ENCODE data around the gene MTG2.

MTG2 gene

GRCh38 chr20:62235777-62236157 lies 52.9 kb downstream of the MTG2 start:
- no peak for DNase-seq (ENCODE audit: low spot score)
- in situ Hi-C loops (cut with MboI; ENCODE audit: low pct_unique_long_range_greater_than_20kb, low sequenced_read_pairs, unreplicated experiment) = no loop called here
- TF ChIP-seq CTCF (IDR thresholded peaks at IDR 0.05; ENCODE audit: extremely low read depth, insufficient read depth, missing control alignments) = no peak

GRCh38 chr20:62236200-62236599 lies 53.4 kb downstream of the MTG2 start:
- no peak for DNase-seq (ENCODE audit: low spot score)
- in situ Hi-C loops (cut with MboI; ENCODE audit: low pct_unique_long_range_greater_than_20kb, low sequenced_read_pairs, unreplicated experiment) = no loop called here
- no peak for TF ChIP-seq CTCF (IDR thresholded peaks at IDR 0.05; ENCODE audit: extremely low read depth, insufficient read depth, missing control alignments)

GRCh38 chr20:62236766-62237513 lies 54.1 kb downstream of the MTG2 start:
- no peak for TF ChIP-seq CTCF (IDR thresholded peaks at IDR 0.05; ENCODE audit: extremely low read depth, insufficient read depth, missing control alignments)
- DNase-seq (ENCODE audit: low spot score) = no peak
- in situ Hi-C loops (cut with MboI; ENCODE audit: low pct_unique_long_range_greater_than_20kb, low sequenced_read_pairs, unreplicated experiment) = no loop called here

- no peak for TF ChIP-seq CTCF (IDR thresholded peaks at IDR 0.05; ENCODE audit: extremely low read depth, insufficient read depth, missing control alignments)
- no peak for DNase-seq (ENCODE audit: low spot score)
- in situ Hi-C loops (cut with MboI; ENCODE audit: low pct_unique_long_range_greater_than_20kb, low sequenced_read_pairs, unreplicated experiment) = no loop called here
Measured at GRCh38 chr20:62237514-62237800, 54.6 kb downstream of the MTG2 start.

GRCh38 chr20:62237801-62238568 lies 55.2 kb downstream of the MTG2 start, which contains the start of gene OSBPL2:
TSS of gene OSBPL2 (plus strand) at chr20:62238521. CDS start at chr20:62256185, 17,664 bp downstream.
- TF ChIP-seq CTCF (IDR thresholded peaks at IDR 0.05; ENCODE audit: extremely low read depth, insufficient read depth, missing control alignments) = no peak
- in situ Hi-C loops (cut with MboI; ENCODE audit: low pct_unique_long_range_greater_than_20kb, low sequenced_read_pairs, unreplicated experiment) = no loop called here

GRCh38 chr20:62238569-62239277 lies 55.9 kb downstream of the MTG2 start:
- in situ Hi-C loops (cut with MboI; ENCODE audit: low pct_unique_long_range_greater_than_20kb, low sequenced_read_pairs, unreplicated experiment) = no loop called here
- TF ChIP-seq CTCF (IDR thresholded peaks at IDR 0.05; ENCODE audit: extremely low read depth, insufficient read depth, missing control alignments) = no peak
- no peak for DNase-seq (ENCODE audit: low spot score)

More at GRCh38 chr20:62237801-62238568, 55.2 kb downstream of the MTG2 start, which contains the start of gene OSBPL2:
- DNase-seq (ENCODE audit: low spot score) = peak; percentile 100

Measured in GM13977 (cell line).